ENCODE measurements around the gene IFT122. TPM values are rescaled to one million over a fixed set of nuclear protein-coding genes. Genes with fewer than 3 reads are reported as not detected.
"Not testable (repeated sequence)": the region's sequence is repeated elsewhere in the genome, so short reads cannot be mapped to it uniquely, and the experiment has no call there.

The IFT122 gene
- total RNA-seq, 2 donors from 2014 or later: 20.2 to 43.4 TPM

DNA sequence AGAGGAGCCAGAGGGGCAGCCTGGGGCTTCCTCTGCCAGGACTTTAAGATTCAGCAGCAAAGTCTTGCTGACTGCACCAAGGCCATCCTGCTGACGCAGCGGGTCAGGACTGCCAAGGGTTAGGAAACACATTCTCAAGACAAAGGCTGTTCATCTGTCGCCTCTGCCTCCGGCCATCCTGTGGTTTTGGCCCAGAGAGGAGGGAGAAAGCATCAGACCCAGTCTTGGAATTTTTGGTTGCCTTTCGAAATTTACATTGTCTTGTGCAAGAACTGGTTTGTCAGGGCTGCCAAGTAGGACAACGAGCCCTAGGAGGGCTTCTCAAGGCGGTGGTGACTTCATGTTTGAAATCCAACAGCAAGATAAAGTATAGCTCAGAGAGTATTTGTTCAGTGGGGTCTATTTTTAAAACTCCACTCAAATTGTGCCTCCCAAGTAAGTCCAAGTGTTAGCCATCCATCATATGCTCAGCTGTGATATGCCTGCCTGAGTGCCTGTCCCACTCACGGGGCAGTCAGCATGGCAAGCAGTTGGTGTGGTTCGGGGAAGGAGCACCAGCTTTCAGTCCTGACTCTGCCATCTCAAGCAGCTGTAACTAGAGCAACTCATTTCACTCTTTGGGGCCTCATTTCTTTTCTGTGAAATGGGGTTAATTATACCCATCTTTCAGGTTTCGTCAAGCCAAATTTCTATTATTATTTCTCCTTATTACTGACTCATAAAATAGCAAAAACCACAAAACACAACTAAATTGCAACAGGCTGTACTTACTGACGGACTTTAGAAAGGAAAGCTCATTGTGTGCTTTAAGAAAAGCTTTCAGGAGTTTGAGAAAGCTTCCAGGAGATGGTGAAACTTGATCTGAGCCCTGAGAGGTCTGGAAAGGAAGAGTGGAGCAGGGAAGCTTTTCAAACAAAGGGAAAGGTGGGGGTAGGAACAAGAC lies 46.0 kb downstream of the IFT122 start:
- intact Hi-C loops (cut with DNase I): loop anchor here in 1 of 2 donors (5.0 kb wide), 1 partner anchor 341 kb away; no protein-coding TSS in a partner anchor
- peak; percentile 65 to 72 for ATAC-seq
- peak; percentile 86 for DNase-seq

DNA sequence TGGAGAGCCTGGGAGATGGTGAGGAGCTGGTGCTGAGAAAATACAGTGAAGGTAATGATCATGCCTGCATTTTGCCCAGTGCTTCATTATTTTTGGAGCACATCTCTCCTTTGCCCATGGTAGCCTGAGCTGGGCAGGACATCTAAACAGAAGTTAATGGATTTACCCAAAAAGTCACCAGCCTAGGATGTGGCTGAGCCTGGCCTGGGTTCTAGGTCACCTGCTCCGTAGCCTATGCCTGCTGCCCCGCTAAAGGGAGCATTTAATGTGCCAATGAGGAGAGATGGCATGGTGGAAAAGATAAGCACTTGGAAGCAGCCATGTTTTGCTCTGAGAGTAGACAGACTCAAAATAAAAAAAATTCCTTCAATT lies 46.6 kb downstream of the IFT122 start:
- no peak for ATAC-seq
- intact Hi-C loops (cut with DNase I): loop anchor here in 1 of 2 donors (5.0 kb wide), 1 partner anchor 341 kb away; no protein-coding TSS in a partner anchor
- no peak for DNase-seq

DNA sequence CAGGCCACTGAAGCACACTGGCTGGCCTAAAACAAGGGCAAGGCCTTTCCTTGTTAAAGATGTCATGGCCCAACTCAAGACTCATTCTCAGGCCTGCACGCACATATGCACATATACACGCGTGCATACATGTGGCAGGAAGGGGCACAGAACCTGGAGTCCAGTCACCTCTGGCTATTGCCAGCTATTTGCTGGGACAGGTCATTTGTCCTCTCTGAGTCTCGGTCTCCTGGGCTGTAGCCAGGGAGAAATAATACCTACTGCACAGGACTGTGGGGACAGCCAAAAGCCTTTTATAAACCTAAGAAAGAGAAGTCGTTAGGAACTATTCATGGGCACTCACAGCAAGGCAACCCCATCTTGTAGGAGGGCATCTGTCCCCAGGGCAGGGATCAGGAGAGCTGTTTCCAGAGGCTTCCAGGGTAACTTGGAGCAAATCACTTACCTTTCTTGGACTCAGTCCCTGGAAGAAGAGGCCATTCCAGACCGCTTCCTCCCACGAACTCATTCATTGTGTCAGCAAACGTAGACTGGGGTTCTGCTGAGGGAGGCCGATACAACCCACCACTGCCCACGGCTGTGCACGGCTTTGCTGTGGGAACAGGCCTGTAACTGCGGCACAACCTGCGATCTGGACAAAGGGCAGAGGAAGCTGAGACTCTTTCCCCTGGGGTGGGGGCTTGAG lies 47.3 kb downstream of the IFT122 start:
- ATAC-seq (no peak), DNase-seq (no peak)
- intact Hi-C loops (cut with DNase I): loop anchor here in 1 of 2 donors (5.0 kb wide), 1 partner anchor 340 kb away; no protein-coding TSS in a partner anchor

DNA sequence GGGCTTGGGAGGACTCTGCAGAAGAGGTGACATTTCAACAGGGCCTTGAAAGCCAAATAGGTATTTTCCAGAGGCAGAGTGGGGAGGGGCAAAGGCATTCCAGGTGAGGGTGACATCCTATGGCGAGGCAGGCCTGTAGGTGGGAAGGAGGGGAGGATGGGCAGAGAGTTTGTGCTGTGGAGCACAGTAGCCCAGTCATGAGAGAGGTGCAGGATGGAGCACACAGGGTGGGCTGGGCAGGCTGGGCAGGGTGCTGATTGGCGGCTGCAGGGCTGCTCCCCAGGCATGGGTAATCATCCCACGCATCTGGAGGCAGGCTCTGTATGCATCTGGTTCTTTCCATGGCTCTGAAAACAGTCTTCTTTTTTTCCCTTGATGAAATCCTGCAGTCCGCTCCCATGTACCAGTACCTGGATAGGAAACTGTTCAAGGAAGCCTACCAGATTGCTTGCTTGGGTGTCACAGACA lies 47.9 kb downstream of the IFT122 start:
- not testable (repeated sequence) for ATAC-seq, DNase-seq
- intact Hi-C loops (cut with DNase I): loop anchor here in 1 of 2 donors (5.0 kb wide), 1 partner anchor 339 kb away; no protein-coding TSS in a partner anchor

DNA sequence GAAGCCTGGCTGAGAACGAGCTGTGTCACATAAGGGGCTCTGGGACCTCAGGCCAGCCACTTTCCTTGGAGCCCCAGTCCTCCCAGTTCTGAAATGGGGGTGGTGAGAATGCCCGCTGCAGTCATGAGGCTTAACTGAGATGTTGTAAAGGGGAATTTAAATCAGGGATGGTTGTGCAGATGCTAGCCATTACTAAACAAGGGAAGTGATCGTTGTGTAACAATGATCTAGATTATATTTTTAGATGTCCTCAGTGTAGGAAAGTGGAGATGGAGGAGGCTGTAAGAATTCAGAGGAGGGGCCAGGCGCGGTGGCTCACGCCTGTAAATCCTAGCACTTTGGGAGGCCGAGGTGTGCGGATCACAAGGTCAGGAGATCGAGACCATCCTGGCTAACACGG lies 49.2 kb downstream of the IFT122 start:
- not testable (repeated sequence) for ATAC-seq, DNase-seq
- intact Hi-C loops (cut with DNase I): loop anchor here in 1 of 2 donors (5.0 kb wide), 1 partner anchor 338 kb away; no protein-coding TSS in a partner anchor

DNA sequence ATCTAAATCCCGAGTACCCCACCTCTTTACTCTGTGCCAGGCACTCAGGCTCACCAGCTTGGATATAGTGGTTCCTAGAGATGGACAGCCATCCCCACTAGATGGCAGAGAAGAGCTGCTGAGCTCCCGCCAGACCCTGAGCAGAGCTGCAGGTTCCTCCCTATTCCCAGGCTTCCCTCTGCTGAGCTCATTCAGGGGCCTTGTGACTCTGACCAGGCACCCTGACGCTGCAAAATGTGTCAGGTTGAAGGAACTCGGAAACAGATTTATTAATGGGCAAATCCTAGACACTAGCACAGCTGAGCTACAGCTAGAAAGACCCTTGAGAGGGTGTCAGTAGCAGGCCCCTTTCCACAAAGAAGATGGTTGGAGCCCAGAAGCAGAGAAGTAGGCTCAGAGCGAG lies 50.2 kb downstream of the IFT122 start:
- intact Hi-C loops (cut with DNase I): loop anchor here in 1 of 2 donors (2.0 to 10.0 kb wide), 3 partner anchors 119 to 445 kb away; no protein-coding TSS in a partner anchor
- ATAC-seq: peak; percentile 90
- peak; percentile 83 for DNase-seq

GRCh38 chr3:129491077-129491476 lies 51.1 kb downstream of the IFT122 start:
- ATAC-seq, DNase-seq: not testable (repeated sequence)
- intact Hi-C loops (cut with DNase I): loop anchor here in 1 of 2 donors (2.0 to 10.0 kb wide), 3 partner anchors 118 to 444 kb away; no protein-coding TSS in a partner anchor

- intact Hi-C loops (cut with DNase I): loop anchor here in 1 of 2 donors (2.0 to 10.0 kb wide), 3 partner anchors 117 to 443 kb away; no protein-coding TSS in a partner anchor
- DNase-seq (no peak), ATAC-seq (no peak)
Observed at GRCh38 chr3:129491794-129492193, 51.8 kb downstream of the IFT122 start.

DNA sequence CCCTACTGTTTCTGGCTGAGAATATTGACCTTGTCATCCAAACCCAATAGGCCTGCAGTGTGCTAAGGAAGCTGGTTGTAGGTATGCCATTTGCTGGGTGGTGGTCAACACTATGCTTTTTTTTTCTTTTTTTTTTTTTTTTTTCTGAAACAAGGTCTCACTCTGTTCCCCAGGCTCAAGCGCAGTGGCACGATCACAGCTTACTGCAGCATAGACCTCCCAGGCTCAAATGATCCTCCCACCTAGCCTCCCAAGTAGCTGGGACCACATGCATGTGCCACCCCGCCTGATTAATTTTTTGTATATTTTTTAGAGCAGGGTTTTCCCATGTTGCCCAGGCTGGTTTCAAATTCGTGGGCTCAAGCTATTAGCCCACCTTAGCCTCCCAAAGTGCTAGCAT lies 52.7 kb downstream of the IFT122 start:
- ATAC-seq (no peak), DNase-seq (no peak)
- intact Hi-C loops (cut with DNase I): loop anchor here in 1 of 2 donors (10.0 kb wide), 1 partner anchor 442 kb away; no protein-coding TSS in a partner anchor

DNA sequence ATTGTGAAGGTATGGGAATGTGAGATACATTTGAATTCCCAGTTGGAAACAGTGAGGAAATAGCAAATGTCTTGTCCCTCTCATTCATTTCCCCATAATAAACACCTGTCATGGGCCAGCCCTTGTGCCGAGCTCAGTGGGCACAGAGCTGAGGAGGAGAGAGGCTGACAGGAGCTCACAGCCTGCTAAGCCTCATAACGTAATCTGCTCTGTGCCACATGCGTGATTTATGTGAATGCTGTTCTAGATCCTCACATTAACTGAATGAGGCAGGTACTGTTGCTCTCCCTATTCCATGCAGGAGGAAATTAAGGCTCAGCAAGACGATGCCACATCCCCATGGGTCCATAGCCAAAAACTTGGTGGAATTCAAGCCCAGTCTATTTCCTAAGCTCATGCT lies 53.2 kb downstream of the IFT122 start:
- no peak for ATAC-seq
- intact Hi-C loops (cut with DNase I): loop anchor here in 1 of 2 donors (10.0 kb wide), 1 partner anchor 442 kb away; no protein-coding TSS in a partner anchor
- DNase-seq: no peak

GRCh38 chr3:129494499-129494898 lies 54.5 kb downstream of the IFT122 start:
- intact Hi-C loops (cut with DNase I): loop anchor here in 1 of 2 donors (10.0 kb wide), 1 partner anchor 440 kb away; no protein-coding TSS in a partner anchor
- ATAC-seq, DNase-seq: not testable (repeated sequence)

DNA sequence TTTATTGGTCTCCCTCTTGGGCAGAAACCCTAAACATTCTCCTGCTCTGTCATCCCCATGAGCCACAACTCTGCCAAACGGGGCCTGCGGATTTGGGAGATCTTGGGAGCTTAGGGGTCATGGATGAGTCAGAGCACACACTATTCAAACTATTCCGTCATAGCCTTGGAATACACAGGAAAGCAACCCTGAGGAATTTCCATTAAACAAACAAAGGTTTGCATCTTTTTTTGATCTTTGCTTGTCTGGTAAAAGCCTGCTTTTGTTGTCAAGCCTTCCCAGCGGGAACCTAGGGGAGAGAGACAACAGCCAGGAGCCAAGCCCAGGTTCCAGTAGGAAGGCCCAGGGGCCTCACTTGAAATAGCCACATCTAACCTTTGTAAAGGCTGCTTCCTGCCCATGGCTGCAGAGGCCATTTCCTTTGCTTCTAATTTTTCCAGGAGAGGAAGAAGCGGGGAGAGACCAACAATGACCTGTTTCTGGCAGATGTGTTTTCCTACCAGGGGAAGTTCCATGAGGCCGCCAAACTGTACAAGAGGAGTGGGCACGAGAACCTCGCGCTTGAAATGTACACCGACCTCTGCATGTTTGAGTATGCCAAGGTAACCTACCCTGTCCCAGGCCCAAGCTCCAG lies 55.1 kb downstream of the IFT122 start:
- intact Hi-C loops (cut with DNase I): loop anchor here in 1 of 2 donors (10.0 kb wide), 1 partner anchor 440 kb away; no protein-coding TSS in a partner anchor
- not testable (repeated sequence) for DNase-seq
- peak in 1 of 2 donors; percentile 17 for ATAC-seq

DNA sequence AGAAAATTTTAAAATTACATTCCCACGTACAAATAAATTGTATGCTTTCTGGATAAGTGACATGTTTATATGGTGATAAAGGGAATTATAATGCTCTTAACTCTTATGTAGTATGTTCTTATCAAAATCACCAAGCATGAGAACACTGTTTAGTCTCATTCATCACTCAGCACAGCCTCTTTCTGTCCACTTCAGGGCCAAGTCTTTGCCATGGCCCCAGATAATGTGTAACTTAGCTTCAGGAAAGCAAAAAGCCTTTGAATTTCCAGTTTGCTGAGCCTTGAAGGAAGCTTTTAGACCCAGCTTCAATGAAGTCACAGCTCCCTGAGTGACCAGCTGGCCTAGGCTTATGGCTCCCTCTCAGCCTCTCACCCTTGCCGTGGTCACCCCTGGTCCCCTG lies 57.9 kb downstream of the IFT122 start:
- intact Hi-C loops (cut with DNase I): loop anchor here in 1 of 2 donors (10.0 kb wide), 1 partner anchor 437 kb away; no protein-coding TSS in a partner anchor
- DNase-seq: not testable (repeated sequence)
- ATAC-seq: peak; percentile 28 to 62

- DNase-seq: not testable (repeated sequence)
- peak in 1 of 2 donors; percentile 7 for ATAC-seq
- intact Hi-C loops (cut with DNase I): loop anchor here in 1 of 2 donors (10.0 kb wide), 1 partner anchor 436 kb away; no protein-coding TSS in a partner anchor
Observed at GRCh38 chr3:129498603-129499488, 58.8 kb downstream of the IFT122 start.

- ATAC-seq (peak in 1 of 2 donors; percentile 17), DNase-seq (peak; percentile 63)
- intact Hi-C loops (cut with DNase I): loop anchor here in 1 of 2 donors (5.0 to 10.0 kb wide), 3 partner anchors 37 to 435 kb away; no protein-coding TSS in a partner anchor
Observed at GRCh38 chr3:129499604-129500333, 59.7 kb downstream of the IFT122 start.

DNA sequence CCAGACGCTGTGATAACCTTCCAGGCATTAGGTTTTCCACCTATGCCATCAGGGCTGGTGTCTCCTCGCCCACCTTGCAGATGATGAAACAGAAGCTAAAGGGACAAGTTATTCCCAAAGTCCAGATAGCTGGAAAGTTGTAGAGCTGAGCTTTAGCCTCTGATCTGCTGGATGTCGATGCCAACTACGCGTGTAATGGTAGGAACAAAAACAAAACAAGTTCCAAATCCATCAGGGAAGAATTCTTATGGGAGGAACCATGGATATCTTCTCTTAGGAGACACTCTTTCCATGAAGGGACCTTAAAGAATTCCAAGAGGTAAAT lies 60.3 kb downstream of the IFT122 start:
- DNase-seq (no peak), ATAC-seq (no peak)
- intact Hi-C loops (cut with DNase I): loop anchor here in 1 of 2 donors (5.0 kb wide), 2 partner anchors 38 to 57 kb away; no protein-coding TSS in a partner anchor
